Glutamatergic neuron (in vitro differentiated cells): Measurements from ENCODE around the gene MYO1A. TPM values are rescaled to one million over a fixed set of nuclear protein-coding genes. Genes with fewer than 3 reads are reported as not detected.
"Not testable (repeated sequence)": the region's sequence is repeated elsewhere in the genome, so short reads cannot be mapped to it uniquely, and the experiment has no call there.

ENCODE experiments used
- DNase-seq: peaks from one replicate; pipeline ENCODE4 v3.0.0; 2022
- H3K27ac Mint-ChIP-seq: one replicate; pipeline ENCODE4 v1.8.0; 2020; ENCODE audit warnings: mild to moderate bottlenecking, mixed read lengths, inconsistent platforms; ENCODE audit not compliant: unreplicated experiment
- H3K27me3 Mint-ChIP-seq: one replicate; pipeline ENCODE4 v1.8.0; 2020; ENCODE audit warnings: mild to moderate bottlenecking, moderate library complexity, mixed read lengths, inconsistent platforms; ENCODE audit not compliant: unreplicated experiment
- H3K36me3 Mint-ChIP-seq: one replicate; pipeline ENCODE4 v1.8.0; 2020; ENCODE audit warnings: mild to moderate bottlenecking, mixed read lengths, inconsistent platforms; ENCODE audit not compliant: unreplicated experiment
- H3K4me1 Mint-ChIP-seq: one replicate; pipeline ENCODE4 v1.8.0; 2020; ENCODE audit warnings: mild to moderate bottlenecking, low read depth, mixed read lengths, inconsistent platforms; ENCODE audit not compliant: unreplicated experiment
- H3K4me3 Mint-ChIP-seq: one replicate; pipeline ENCODE4 v1.8.0; 2020; ENCODE audit warnings: mild to moderate bottlenecking, mixed read lengths, inconsistent platforms; ENCODE audit not compliant: unreplicated experiment
- H3K9me3 Mint-ChIP-seq: one replicate; pipeline ENCODE4 v1.8.0; 2020; ENCODE audit warnings: mild to moderate bottlenecking, moderate library complexity, mixed read lengths, inconsistent platforms; ENCODE audit not compliant: unreplicated experiment
- total RNA-seq: library from RNA; stranded (reverse); fragmentation: NEBNext Ultra II Directional; extraction: Animal tissue kit (Norgen Biotek cat#: 25700); gene quantifications from one replicate; pipeline ENCODE4 v1.2.1, GENCODE V29; 2021; ENCODE audit not compliant: unreplicated experiment
- TF ChIP-seq, protein P1 (sequence below): fragments of 200-600 bp; sonication (generic); IDR thresholded peaks from one replicate; pipeline ENCODE4 v1.5.0; 2021; ENCODE audit not compliant: partially characterized antibody, unreplicated experiment

The MYO1A gene
- total RNA-seq, 1 donor from 2014 or later, result 0.64 TPM

- DNase-seq, result no peak
- TF ChIP-seq, protein P1, sequence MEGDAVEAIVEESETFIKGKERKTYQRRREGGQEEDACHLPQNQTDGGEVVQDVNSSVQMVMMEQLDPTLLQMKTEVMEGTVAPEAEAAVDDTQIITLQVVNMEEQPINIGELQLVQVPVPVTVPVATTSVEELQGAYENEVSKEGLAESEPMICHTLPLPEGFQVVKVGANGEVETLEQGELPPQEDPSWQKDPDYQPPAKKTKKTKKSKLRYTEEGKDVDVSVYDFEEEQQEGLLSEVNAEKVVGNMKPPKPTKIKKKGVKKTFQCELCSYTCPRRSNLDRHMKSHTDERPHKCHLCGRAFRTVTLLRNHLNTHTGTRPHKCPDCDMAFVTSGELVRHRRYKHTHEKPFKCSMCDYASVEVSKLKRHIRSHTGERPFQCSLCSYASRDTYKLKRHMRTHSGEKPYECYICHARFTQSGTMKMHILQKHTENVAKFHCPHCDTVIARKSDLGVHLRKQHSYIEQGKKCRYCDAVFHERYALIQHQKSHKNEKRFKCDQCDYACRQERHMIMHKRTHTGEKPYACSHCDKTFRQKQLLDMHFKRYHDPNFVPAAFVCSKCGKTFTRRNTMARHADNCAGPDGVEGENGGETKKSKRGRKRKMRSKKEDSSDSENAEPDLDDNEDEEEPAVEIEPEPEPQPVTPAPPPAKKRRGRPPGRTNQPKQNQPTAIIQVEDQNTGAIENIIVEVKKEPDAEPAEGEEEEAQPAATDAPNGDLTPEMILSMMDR, result no peak
- H3K4me3 Mint-ChIP-seq, result no peak overlapping the region
- H3K9me3 Mint-ChIP-seq, result peaks cover 2% of the 10 kb centered on the region
- peaks cover 5% of the 10 kb centered on the region for H3K27me3 Mint-ChIP-seq
- peaks cover 18% of the 10 kb centered on the region for H3K4me1 Mint-ChIP-seq
- no peak overlapping the region for H3K27ac Mint-ChIP-seq
- no peaks in the 10 kb centered on the region for H3K36me3 Mint-ChIP-seq
These were observed 24.7 kb downstream of the MYO1A start for GRCh38 chr12:57025196-57025595.

DNA sequence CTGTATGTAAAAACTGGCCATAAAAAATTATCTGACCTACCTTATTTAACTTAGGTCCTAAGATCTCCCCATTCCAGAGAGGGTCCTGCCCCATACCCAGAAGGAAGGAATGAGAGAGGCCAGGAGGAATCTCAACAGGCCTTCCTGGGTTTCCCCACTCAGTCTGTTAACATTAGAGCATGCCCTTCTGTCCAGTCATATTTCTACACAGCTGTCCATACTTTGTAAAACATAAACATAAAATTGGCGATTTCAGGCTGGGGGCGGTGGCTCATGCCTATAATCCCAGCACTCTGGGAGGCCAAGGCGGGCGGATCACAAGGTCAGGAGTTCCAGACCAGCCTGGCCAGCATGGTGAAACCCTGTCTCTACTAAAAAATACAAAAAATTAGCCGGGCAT is 27.6 kb downstream of the MYO1A start:
- not testable (repeated sequence) for H3K9me3 Mint-ChIP-seq, H3K27me3 Mint-ChIP-seq, H3K36me3 Mint-ChIP-seq, H3K4me3 Mint-ChIP-seq, H3K4me1 Mint-ChIP-seq, DNase-seq, H3K27ac Mint-ChIP-seq

DNA sequence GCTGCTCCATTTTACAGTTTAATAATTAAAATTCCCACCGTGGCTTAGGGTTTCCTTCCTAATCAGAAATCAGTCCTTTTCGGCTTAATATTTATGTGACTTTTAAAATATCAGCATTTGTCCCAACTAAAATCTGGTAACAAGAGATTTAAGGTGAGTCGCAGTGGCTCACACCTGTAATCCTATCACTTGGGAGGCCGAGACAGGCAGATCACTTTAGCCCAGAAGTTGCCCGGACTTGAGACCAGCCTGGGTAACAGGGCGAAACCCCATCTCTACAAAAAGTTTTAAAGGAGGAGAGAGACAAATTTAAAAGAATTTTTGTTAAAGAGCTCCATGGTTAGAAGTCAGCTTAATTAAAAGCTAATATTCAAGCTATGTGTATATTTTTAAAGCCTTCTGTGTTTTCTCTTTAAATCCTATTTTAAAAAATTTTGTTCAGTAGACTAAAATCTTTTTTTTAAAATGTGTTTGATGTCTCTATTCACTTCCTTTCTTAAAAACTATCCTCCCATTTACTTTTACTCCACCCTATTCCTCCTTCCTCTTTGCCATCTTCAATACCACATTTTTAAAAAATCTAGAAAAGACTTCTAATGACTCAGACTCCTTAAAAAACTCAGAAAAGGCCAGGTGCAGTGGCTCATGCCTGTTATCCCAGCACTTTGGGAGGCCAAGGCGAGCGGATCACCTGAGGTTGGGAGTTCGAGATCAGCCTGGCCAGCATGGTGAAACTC is 29.8 kb downstream of the MYO1A start:
- peaks cover 5% of the 10 kb centered on the region for H3K27me3 Mint-ChIP-seq
- no peak overlapping the region for H3K4me3 Mint-ChIP-seq
- H3K27ac Mint-ChIP-seq, result no peak overlapping the region

GRCh38 chr12:57018906-57019305 is 31.0 kb downstream of the MYO1A start:
- TF ChIP-seq, protein P1, result no peak
- H3K27ac Mint-ChIP-seq, result no peak overlapping the region
- H3K27me3 Mint-ChIP-seq, result peaks cover 6% of the 10 kb centered on the region
- DNase-seq, result no peak
- H3K4me3 Mint-ChIP-seq, result no peak overlapping the region
- no peaks in the 10 kb centered on the region for H3K36me3 Mint-ChIP-seq
- H3K4me1 Mint-ChIP-seq, result no peaks in the 10 kb centered on the region
- H3K9me3 Mint-ChIP-seq, result peaks cover 2% of the 10 kb centered on the region

More for the DNA sequence above, 29.8 kb downstream of the MYO1A start:
- Mint-ChIP-seq H3K4me1 (no peaks in the 10 kb centered on the region), H3K9me3 (peaks cover 2% of the 10 kb centered on the region), H3K36me3 (no peaks in the 10 kb centered on the region)
- DNase-seq, result no peak
- TF ChIP-seq, protein P1, result no peak

- H3K9me3 Mint-ChIP-seq, H3K27me3 Mint-ChIP-seq, H3K36me3 Mint-ChIP-seq, H3K4me3 Mint-ChIP-seq, DNase-seq, H3K4me1 Mint-ChIP-seq, H3K27ac Mint-ChIP-seq: not testable (repeated sequence)
These were observed 31.6 kb downstream of the MYO1A start for GRCh38 chr12:57018353-57018752.

DNA sequence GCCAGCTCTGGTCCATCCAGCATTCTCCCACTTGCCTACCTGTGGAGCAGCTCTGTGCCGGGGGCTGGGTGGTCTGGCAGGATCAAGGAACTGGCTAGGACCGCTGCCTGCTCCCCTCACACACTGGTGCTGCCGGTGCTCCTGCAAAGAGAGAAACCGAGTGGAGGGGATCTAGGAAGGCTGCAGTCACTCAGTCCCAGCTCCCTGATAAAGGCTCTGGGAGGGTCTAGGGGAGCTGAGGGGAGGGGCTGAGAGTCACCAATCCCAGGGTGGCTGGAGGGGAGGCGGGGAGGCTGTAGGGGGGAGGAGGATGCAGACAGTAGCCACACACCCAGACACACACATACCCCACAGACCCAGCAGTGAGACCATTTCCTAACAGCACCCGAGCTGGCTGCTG is 33.6 kb downstream of the MYO1A start, which contains the start of gene TAC3:
TAC3 (minus strand) TSS at position 182 of the 400 bp plus-strand sequence. CDS start 732 bp downstream, outside the sequence.
- Mint-ChIP-seq H3K27me3 (peaks cover 5% of the 10 kb centered on the region), H3K27ac (no peak within 1 kb of the TSS), H3K4me1 (no peaks in the 10 kb centered on the region), H3K9me3 (peaks cover 2% of the 10 kb centered on the region), H3K4me3 (no peak within 1 kb of the TSS), H3K36me3 (no peaks in the 10 kb centered on the region)
- TF ChIP-seq, protein P1, result no peak
- DNase-seq, result no peak
